VCaP (cell line): ENCODE data around the gene RPGR.

Experiments
- H3K27ac ChIP-seq: fragments of 450-650 bp; 2 replicates; pipeline ENCODE4 v1.5.1; 2017
- TF ChIP-seq, protein P1 (sequence below): fragments of 450-650 bp; conservative IDR thresholded peaks from 2 replicates; pipeline ENCODE4 v1.5.1; 2017; ENCODE audit warnings: mild to moderate bottlenecking, moderate library complexity

The RPGR gene

DNA sequence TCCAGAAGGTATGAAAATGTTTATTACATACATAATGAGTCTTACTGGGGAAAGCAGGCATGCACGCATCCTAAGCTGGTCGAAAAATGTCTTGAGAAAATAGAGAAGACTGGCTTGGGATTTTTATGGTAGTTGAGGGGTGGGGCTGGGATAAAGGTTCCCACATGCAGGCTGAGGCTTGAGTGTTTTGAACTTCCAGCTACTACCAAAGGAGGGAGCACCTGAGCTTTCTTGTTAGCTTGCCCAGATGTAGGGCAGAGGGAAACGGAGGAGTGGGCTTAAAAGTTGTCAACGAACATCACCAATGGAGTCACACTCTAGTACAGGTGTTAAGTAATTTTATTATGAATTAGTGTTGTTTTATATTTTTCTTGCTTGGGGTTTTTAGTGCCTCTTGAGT lies 67.1 kb downstream of the RPGR start:
- TF ChIP-seq, protein P1, sequence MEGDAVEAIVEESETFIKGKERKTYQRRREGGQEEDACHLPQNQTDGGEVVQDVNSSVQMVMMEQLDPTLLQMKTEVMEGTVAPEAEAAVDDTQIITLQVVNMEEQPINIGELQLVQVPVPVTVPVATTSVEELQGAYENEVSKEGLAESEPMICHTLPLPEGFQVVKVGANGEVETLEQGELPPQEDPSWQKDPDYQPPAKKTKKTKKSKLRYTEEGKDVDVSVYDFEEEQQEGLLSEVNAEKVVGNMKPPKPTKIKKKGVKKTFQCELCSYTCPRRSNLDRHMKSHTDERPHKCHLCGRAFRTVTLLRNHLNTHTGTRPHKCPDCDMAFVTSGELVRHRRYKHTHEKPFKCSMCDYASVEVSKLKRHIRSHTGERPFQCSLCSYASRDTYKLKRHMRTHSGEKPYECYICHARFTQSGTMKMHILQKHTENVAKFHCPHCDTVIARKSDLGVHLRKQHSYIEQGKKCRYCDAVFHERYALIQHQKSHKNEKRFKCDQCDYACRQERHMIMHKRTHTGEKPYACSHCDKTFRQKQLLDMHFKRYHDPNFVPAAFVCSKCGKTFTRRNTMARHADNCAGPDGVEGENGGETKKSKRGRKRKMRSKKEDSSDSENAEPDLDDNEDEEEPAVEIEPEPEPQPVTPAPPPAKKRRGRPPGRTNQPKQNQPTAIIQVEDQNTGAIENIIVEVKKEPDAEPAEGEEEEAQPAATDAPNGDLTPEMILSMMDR = peak; percentile 35
- H3K27ac ChIP-seq = no peak overlapping the region

DNA sequence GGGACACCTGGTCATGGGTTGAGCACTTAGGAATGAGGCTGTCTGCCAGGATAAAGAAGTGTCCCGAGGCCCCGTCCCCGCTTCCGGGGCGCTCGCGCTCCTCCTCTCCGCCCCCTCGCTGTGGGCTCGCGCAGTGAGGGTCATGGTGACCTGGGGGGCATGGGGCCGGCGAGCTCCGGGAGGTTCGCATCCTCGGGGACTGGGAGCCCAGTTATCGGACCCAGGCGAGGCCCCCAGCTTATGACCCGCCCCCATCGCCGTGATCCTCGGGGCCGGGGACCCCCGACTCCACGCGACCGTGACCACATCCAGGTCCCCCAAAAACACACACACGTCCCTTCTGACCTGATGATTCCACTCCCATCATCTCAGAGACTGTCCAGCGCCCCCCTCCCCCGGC lies 71.3 kb downstream of the RPGR start:
- no peak overlapping the region for H3K27ac ChIP-seq
- TF ChIP-seq, protein P1 = no peak

DNA sequence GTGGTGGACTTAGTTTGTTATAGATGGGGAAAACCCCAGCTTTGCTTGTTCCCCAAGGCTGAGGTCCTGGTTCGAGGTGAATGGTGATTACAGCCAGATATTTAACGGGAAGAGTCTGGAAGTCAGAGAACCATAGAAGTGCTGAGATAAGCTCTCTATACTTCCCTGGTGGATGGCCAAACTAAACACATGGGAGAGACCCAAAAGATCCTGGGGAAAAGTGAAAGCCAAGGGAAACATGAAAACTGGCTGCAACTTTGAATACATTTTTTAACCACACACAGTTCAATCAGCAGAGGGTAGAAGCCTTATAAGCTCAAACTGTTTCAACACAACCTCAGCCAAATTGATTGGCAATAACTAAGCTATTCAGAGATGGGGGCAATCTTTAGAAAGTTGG lies 77.3 kb downstream of the RPGR start:
- no peak overlapping the region for H3K27ac ChIP-seq
- TF ChIP-seq, protein P1 = no peak

GRCh38 chrX:38247051-38247450 lies 80.3 kb downstream of the RPGR start:
- no peak overlapping the region for H3K27ac ChIP-seq
- TF ChIP-seq, protein P1 = no peak

- TF ChIP-seq, protein P1 = no peak
- no peak overlapping the region for H3K27ac ChIP-seq
These were observed 86.8 kb downstream of the RPGR start for GRCh38 chrX:38240541-38240940.

GRCh38 chrX:38236901-38237615 lies 90.3 kb downstream of the RPGR start:
- H3K27ac ChIP-seq = no peak overlapping the region
- TF ChIP-seq, protein P1 = no peak

- TF ChIP-seq, protein P1 = no peak
- H3K27ac ChIP-seq = no peak overlapping the region
These were observed 93.2 kb downstream of the RPGR start for GRCh38 chrX:38233891-38234667.
